Activated CD8-positive, alpha-beta memory T cell treated with anti-CD3 and anti-CD28 coated beads, Interleukin-2, amount 10 ng/mL, durations not matched to agents 7 days and 5 days (primary cell): ENCODE data around the gene LTA4H. TPM values are rescaled to one million over a fixed set of nuclear protein-coding genes. Genes with fewer than 3 reads are reported as not detected.

Experiments used
- ATAC-seq: fragments of 150-1000 bp; cut with Tn5 transposase; one replicate; pipeline ENCODE4 v1.10.0; 2021; ENCODE audit warnings: moderate library complexity
- CTCF ChIA-PET: fragments of 350-600 bp; sonication (Branson Sonifier 250); formaldehyde crosslinking; loops from one replicate; lab custom pipeline; 2021; ENCODE audit warnings: antibody characterized with exemption; lab: Charles Lee
- DNase-seq: peaks from one replicate; pipeline ENCODE4 v3.0.0-alpha.2; 2020
- H3K27ac Mint-ChIP-seq: one replicate; pipeline ENCODE4 v1.8.0; 2021; ENCODE audit warnings: mild to moderate bottlenecking, mixed read lengths
- H3K27me3 Mint-ChIP-seq: one replicate; pipeline ENCODE4 v1.8.0; 2021; ENCODE audit warnings: mixed read lengths
- H3K36me3 Mint-ChIP-seq: one replicate; pipeline ENCODE4 v1.8.0; 2021; ENCODE audit warnings: mild to moderate bottlenecking, mixed read lengths
- H3K4me1 Mint-ChIP-seq: one replicate; pipeline ENCODE4 v1.8.0; 2021; ENCODE audit warnings: mixed read lengths
- H3K4me3 Mint-ChIP-seq: one replicate; pipeline ENCODE4 v1.8.0; 2021; ENCODE audit warnings: mild to moderate bottlenecking, moderate library complexity, mixed read lengths
- H3K9me3 Mint-ChIP-seq: one replicate; pipeline ENCODE4 v1.8.0; 2022; ENCODE audit warnings: low read depth, mixed read lengths
- total RNA-seq, 2 experiments: library from RNA; stranded (reverse); gene quantifications; one replicate each; pipeline ENCODE4 v1.2.3, GENCODE V29; 2021

The LTA4H gene
- total RNA-seq, 2 experiments from 2014 or later: 42.4 to 52.9 TPM

- Mint-ChIP-seq H3K27ac (no peak overlapping the region), H3K9me3 (no peaks in the 10 kb centered on the region), H3K4me3 (no peak overlapping the region), H3K36me3 (no peaks in the 10 kb centered on the region), H3K27me3 (no peaks in the 10 kb centered on the region), H3K4me1 (no peaks in the 10 kb centered on the region)
- CTCF ChIA-PET: interaction anchor here (1.2 kb wide), 2 partner anchors 10 to 70 kb away, joined by 5 read pairs; no protein-coding TSS in a partner anchor
- ATAC-seq (no peak), DNase-seq (no peak)
These were observed 46.7 kb downstream of the LTA4H start for GRCh38 chr12:95988506-95989275.

GRCh38 chr12:95986635-95987570, 48.5 kb downstream of the LTA4H start:
- no peaks in the 10 kb centered on the region for H3K27me3 Mint-ChIP-seq

GRCh38 chr12:95984682-95985081, 50.7 kb downstream of the LTA4H start:
- no peaks in the 10 kb centered on the region for H3K9me3 Mint-ChIP-seq
- CTCF ChIA-PET: interaction anchor here (1.6 kb wide), 2 partner anchors 14 to 67 kb away, joined by 4 read pairs; no protein-coding TSS in a partner anchor
- no peak overlapping the region for H3K27ac Mint-ChIP-seq
- H3K36me3 Mint-ChIP-seq: no peaks in the 10 kb centered on the region
- no peak for ATAC-seq
- H3K27me3 Mint-ChIP-seq: no peaks in the 10 kb centered on the region
- no peak for DNase-seq
- H3K4me1 Mint-ChIP-seq: no peaks in the 10 kb centered on the region
- H3K4me3 Mint-ChIP-seq: no peak overlapping the region

More at GRCh38 chr12:95986635-95987570, 48.5 kb downstream of the LTA4H start:
- Mint-ChIP-seq H3K9me3 (no peaks in the 10 kb centered on the region), H3K36me3 (no peaks in the 10 kb centered on the region), H3K4me3 (no peak overlapping the region), H3K27ac (no peak overlapping the region), H3K4me1 (no peaks in the 10 kb centered on the region)
- CTCF ChIA-PET: interaction anchor here (0.7 kb wide), 1 partner anchor 11 kb away, joined by 3 read pairs; no protein-coding TSS in a partner anchor
- no peak for ATAC-seq
- DNase-seq: peak; percentile 33

GRCh38 chr12:95982602-95983001, 52.8 kb downstream of the LTA4H start:
- peak; percentile 30 for DNase-seq
- ATAC-seq: no peak
- CTCF ChIA-PET: interaction anchor here (1.6 kb wide), 1 partner anchor 16 kb away, joined by 3 read pairs; no protein-coding TSS in a partner anchor

GRCh38 chr12:95980437-95980836, 55.0 kb downstream of the LTA4H start:
- no peaks in the 10 kb centered on the region for H3K36me3 Mint-ChIP-seq
- CTCF ChIA-PET: no interaction called here
- H3K9me3 Mint-ChIP-seq: no peaks in the 10 kb centered on the region

More at GRCh38 chr12:95982602-95983001, 52.8 kb downstream of the LTA4H start:
- Mint-ChIP-seq H3K27ac (no peak overlapping the region), H3K27me3 (no peaks in the 10 kb centered on the region), H3K4me1 (no peaks in the 10 kb centered on the region), H3K36me3 (no peaks in the 10 kb centered on the region), H3K9me3 (no peaks in the 10 kb centered on the region), H3K4me3 (no peak overlapping the region)

GRCh38 chr12:95978774-95979173, 56.6 kb downstream of the LTA4H start:
- CTCF ChIA-PET: interaction anchor here (1.3 to 2.1 kb wide), 2 partner anchors 14 to 20 kb away, joined by 3 to 7 read pairs; no protein-coding TSS in a partner anchor
- H3K9me3 Mint-ChIP-seq: no peaks in the 10 kb centered on the region

More at GRCh38 chr12:95980437-95980836, 55.0 kb downstream of the LTA4H start:
- no peak overlapping the region for H3K4me3 Mint-ChIP-seq
- no peak overlapping the region for H3K27ac Mint-ChIP-seq
- H3K27me3 Mint-ChIP-seq: no peaks in the 10 kb centered on the region
- no peaks in the 10 kb centered on the region for H3K4me1 Mint-ChIP-seq
- DNase-seq (peak; percentile 12), ATAC-seq (no peak)

GRCh38 chr12:95978351-95978750, 57.0 kb downstream of the LTA4H start:
- H3K36me3 Mint-ChIP-seq: no peaks in the 10 kb centered on the region
- no peaks in the 10 kb centered on the region for H3K27me3 Mint-ChIP-seq
- ATAC-seq (no peak), DNase-seq (peak; percentile 27)
- H3K4me3 Mint-ChIP-seq: no peak overlapping the region
- CTCF ChIA-PET: interaction anchor here (2.1 kb wide), 1 partner anchor 20 kb away, joined by 7 read pairs; no protein-coding TSS in a partner anchor
- no peak overlapping the region for H3K27ac Mint-ChIP-seq
- no peaks in the 10 kb centered on the region for H3K4me1 Mint-ChIP-seq
- H3K9me3 Mint-ChIP-seq: no peaks in the 10 kb centered on the region

More at GRCh38 chr12:95978774-95979173, 56.6 kb downstream of the LTA4H start:
- no peaks in the 10 kb centered on the region for H3K36me3 Mint-ChIP-seq
- no peak overlapping the region for H3K4me3 Mint-ChIP-seq
- no peak for ATAC-seq
- H3K27me3 Mint-ChIP-seq: no peaks in the 10 kb centered on the region
- no peak overlapping the region for H3K27ac Mint-ChIP-seq
- DNase-seq: peak; percentile 7
- no peaks in the 10 kb centered on the region for H3K4me1 Mint-ChIP-seq

GRCh38 chr12:95977764-95978305, 57.6 kb downstream of the LTA4H start:
- peak; percentile 40 for DNase-seq
- Mint-ChIP-seq H3K4me3 (no peak overlapping the region), H3K9me3 (no peaks in the 10 kb centered on the region), H3K27ac (no peak overlapping the region), H3K36me3 (no peaks in the 10 kb centered on the region), H3K27me3 (no peaks in the 10 kb centered on the region), H3K4me1 (no peaks in the 10 kb centered on the region)
- CTCF ChIA-PET: interaction anchor here (1.1 to 2.1 kb wide), 2 partner anchors 21 to 23 kb away, joined by 3 to 7 read pairs; no protein-coding TSS in a partner anchor
- no peak for ATAC-seq

- Mint-ChIP-seq H3K9me3 (no peaks in the 10 kb centered on the region), H3K36me3 (no peaks in the 10 kb centered on the region), H3K4me1 (no peaks in the 10 kb centered on the region), H3K27me3 (no peaks in the 10 kb centered on the region), H3K27ac (no peak overlapping the region), H3K4me3 (no peak overlapping the region)
- no peak for ATAC-seq
- no peak for DNase-seq
- CTCF ChIA-PET: interaction anchor here (1.1 kb wide), 1 partner anchor 24 kb away, joined by 3 read pairs; no protein-coding TSS in a partner anchor
These were observed 59.0 kb downstream of the LTA4H start for GRCh38 chr12:95976416-95976832.

- Mint-ChIP-seq H3K4me1 (no peaks in the 10 kb centered on the region), H3K27me3 (no peaks in the 10 kb centered on the region), H3K4me3 (no peak overlapping the region), H3K27ac (no peak overlapping the region), H3K9me3 (no peaks in the 10 kb centered on the region), H3K36me3 (no peaks in the 10 kb centered on the region)
- DNase-seq (no peak), ATAC-seq (no peak)
- CTCF ChIA-PET: interaction anchor here (2.2 kb wide), 1 partner anchor 24 kb away, joined by 5 read pairs; no protein-coding TSS in a partner anchor
These were observed 59.9 kb downstream of the LTA4H start for GRCh38 chr12:95975491-95975890.

- Mint-ChIP-seq H3K4me3 (no peak overlapping the region), H3K27ac (no peak overlapping the region), H3K4me1 (no peaks in the 10 kb centered on the region), H3K27me3 (no peaks in the 10 kb centered on the region), H3K9me3 (no peaks in the 10 kb centered on the region), H3K36me3 (no peaks in the 10 kb centered on the region)
- CTCF ChIA-PET: interaction anchor here (2.2 kb wide), 1 partner anchor 25 kb away, joined by 5 read pairs; no protein-coding TSS in a partner anchor
- ATAC-seq (no peak), DNase-seq (no peak)
These were observed 61.0 kb downstream of the LTA4H start for GRCh38 chr12:95974358-95974757.

GRCh38 chr12:95972832-95973456, 62.4 kb downstream of the LTA4H start:
- H3K4me3 Mint-ChIP-seq: no peak overlapping the region
- H3K9me3 Mint-ChIP-seq: no peaks in the 10 kb centered on the region
- no peak for ATAC-seq
- no peak for DNase-seq
- no peaks in the 10 kb centered on the region for H3K27me3 Mint-ChIP-seq
- no peak overlapping the region for H3K27ac Mint-ChIP-seq
- H3K36me3 Mint-ChIP-seq: no peaks in the 10 kb centered on the region
- CTCF ChIA-PET: no interaction called here
- H3K4me1 Mint-ChIP-seq: no peaks in the 10 kb centered on the region
